Vagina (tissue), 2 donors: ENCODE data around the gene SEC31B. TPM values are rescaled to one million over a fixed set of nuclear protein-coding genes. Genes with fewer than 3 reads are reported as not detected.

ENCODE experiments used
- DNase-seq, 2 donors: peaks; one replicate each; pipeline ENCODE4 v3.0.0-alpha.2; 2017; ENCODE audit errors: extremely low spot score in 2 of 2
- H3K27ac ChIP-seq: fragments of 200-600 bp; sonication (generic); one replicate; pipeline ENCODE4 v1.5.1; 2019
- H3K27me3 ChIP-seq: fragments of 200-600 bp; sonication (generic); one replicate; pipeline ENCODE4 v1.5.1; 2019
- H3K36me3 ChIP-seq, 2 donors: fragments of 200-600 bp; sonication (generic); one replicate each; pipeline ENCODE4 v1.5.1; 2017 to 2019
- H3K4me1 ChIP-seq: fragments of 200-600 bp; sonication (generic); one replicate; pipeline ENCODE4 v1.5.1; 2019
- H3K4me3 ChIP-seq, 2 donors: fragments of 200-600 bp; sonication (generic); 1 replicate in 1 of 2; 2 replicates in 1 of 2; pipeline ENCODE4 v1.5.1; 2016 to 2019
- H3K9me3 ChIP-seq: fragments of 200-600 bp; sonication (generic); one replicate; pipeline ENCODE4 v1.5.1; 2019
- POLR2A ChIP-seq, 2 donors: fragments of 450-650 bp; IDR thresholded peaks; one replicate each; pipeline ENCODE4 v1.6.1; 2017; ENCODE audit warnings: antibody characterized with exemption in 2 of 2, mild to moderate bottlenecking in 2 of 2, moderate library complexity in 2 of 2
- POLR2AphosphoS5 ChIP-seq, 2 donors: sonication (generic); formaldehyde crosslinking; IDR thresholded peaks; one replicate each; pipeline ENCODE4 v1.9.0; 2017; ENCODE audit warnings: antibody characterized with exemption in 2 of 2, mild to moderate bottlenecking in 2 of 2, low read depth in 1 of 2; ENCODE audit not compliant: insufficient read depth in 1 of 2
- intact Hi-C: fragments of 100-400 bp; cut with DNase I; formaldehyde crosslinking; loops from one replicate; pipeline ENCODE4 v1.15.1; 2023
- total RNA-seq: library from RNA; depleted of rRNA; stranded (reverse); fragments of >200 nt; gene quantifications from one replicate; pipeline ENCODE4 v1.2.3, GENCODE V29; 2016
- TF ChIP-seq, protein P1 (sequence below), 3 experiments: fragments of 450-650 bp in 2 of 3; fragments of 200-600 bp in 1 of 3; sonication (generic) in 1 of 3; IDR thresholded peaks; one replicate each; pipeline ENCODE4 v1.5.1; 2017 to 2019; ENCODE audit warnings: antibody characterized with exemption in 3 of 3, mild to moderate bottlenecking in 2 of 3, moderate library complexity in 2 of 3

SEC31B gene
- total RNA-seq, 1 donor from 2014 or later = 6.4 TPM

DNA sequence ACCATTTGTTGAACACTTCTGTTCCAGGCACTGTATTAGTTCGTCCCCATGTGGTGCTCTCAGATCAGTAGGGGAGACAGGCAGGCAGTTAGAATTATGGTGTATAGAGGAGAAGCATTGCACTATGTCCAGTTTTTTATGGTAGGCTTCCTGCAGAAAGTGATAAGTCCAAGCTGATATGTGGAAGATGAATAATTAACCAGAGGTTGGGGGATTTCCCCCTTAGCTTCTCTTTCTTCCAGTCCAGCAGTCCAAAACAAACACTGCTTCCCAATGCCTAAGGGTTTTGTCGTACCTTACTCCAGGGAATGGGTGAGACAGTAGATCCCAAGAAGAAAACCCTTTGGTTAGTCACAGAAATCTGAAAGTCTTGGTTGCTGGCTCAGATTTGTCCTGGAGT lies 35.2 kb upstream of the SEC31B start:
- Histone ChIP-seq H3K27me3 (no peaks in the 10 kb centered on the region), H3K4me1 (no peaks in the 10 kb centered on the region), H3K27ac (no peak overlapping the region), H3K36me3 (peaks cover 0 to 1% of the 10 kb centered on the region in 2 donors), H3K4me3 (no peak overlapping the region), H3K9me3 (no peaks in the 10 kb centered on the region)
- TF ChIP-seq, protein P1, sequence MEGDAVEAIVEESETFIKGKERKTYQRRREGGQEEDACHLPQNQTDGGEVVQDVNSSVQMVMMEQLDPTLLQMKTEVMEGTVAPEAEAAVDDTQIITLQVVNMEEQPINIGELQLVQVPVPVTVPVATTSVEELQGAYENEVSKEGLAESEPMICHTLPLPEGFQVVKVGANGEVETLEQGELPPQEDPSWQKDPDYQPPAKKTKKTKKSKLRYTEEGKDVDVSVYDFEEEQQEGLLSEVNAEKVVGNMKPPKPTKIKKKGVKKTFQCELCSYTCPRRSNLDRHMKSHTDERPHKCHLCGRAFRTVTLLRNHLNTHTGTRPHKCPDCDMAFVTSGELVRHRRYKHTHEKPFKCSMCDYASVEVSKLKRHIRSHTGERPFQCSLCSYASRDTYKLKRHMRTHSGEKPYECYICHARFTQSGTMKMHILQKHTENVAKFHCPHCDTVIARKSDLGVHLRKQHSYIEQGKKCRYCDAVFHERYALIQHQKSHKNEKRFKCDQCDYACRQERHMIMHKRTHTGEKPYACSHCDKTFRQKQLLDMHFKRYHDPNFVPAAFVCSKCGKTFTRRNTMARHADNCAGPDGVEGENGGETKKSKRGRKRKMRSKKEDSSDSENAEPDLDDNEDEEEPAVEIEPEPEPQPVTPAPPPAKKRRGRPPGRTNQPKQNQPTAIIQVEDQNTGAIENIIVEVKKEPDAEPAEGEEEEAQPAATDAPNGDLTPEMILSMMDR (IDR thresholded peaks at IDR 0.05) = no peak
- TF ChIP-seq POLR2AphosphoS5 (IDR thresholded peaks at IDR 0.05; ENCODE audit: insufficient read depth in 1 of 2, low read depth in 1 of 2) (no peak), POLR2A (IDR thresholded peaks at IDR 0.05) (no peak)
- intact Hi-C loops = no loop called here
- DNase-seq = no peak

DNA sequence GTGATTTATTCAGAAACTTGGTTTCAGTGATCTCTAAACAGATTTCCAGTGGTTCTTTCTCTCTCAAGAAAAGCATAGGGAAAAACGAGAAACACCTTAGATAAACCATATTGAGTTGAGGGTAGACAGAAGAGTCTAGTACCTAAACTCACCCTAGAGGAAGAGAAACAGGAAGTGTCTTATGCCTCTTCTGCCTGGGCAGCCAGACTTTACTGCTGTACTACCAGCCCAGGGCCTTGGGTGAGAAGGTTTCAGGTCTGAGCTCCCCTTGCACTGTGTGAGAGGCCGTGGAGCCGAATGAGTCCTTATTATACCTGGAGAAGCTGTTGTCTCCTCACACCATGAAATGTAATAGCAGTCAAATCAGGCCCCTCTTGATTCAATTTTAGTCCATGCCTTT lies 34.3 kb upstream of the SEC31B start:
- Histone ChIP-seq H3K4me3 (no peak overlapping the region), H3K36me3 (peaks cover 0 to 11% of the 10 kb centered on the region in 2 donors), H3K27me3 (no peaks in the 10 kb centered on the region), H3K9me3 (no peaks in the 10 kb centered on the region), H3K27ac (no peak overlapping the region), H3K4me1 (no peaks in the 10 kb centered on the region)
- TF ChIP-seq POLR2AphosphoS5 (IDR thresholded peaks at IDR 0.05; ENCODE audit: insufficient read depth in 1 of 2, low read depth in 1 of 2) (no peak), POLR2A (IDR thresholded peaks at IDR 0.05) (no peak)
- TF ChIP-seq, protein P1 (IDR thresholded peaks at IDR 0.05) = no peak
- intact Hi-C loops = no loop called here
- no peak for DNase-seq

- no peak for DNase-seq
- Histone ChIP-seq H3K36me3 (peaks cover 0 to 31% of the 10 kb centered on the region in 2 donors), H3K27ac (no peak overlapping the region), H3K4me3 (no peak overlapping the region), H3K4me1 (no peaks in the 10 kb centered on the region), H3K27me3 (no peaks in the 10 kb centered on the region), H3K9me3 (no peaks in the 10 kb centered on the region)
- TF ChIP-seq, protein P1 (IDR thresholded peaks at IDR 0.05) = no peak
- TF ChIP-seq POLR2AphosphoS5 (IDR thresholded peaks at IDR 0.05; ENCODE audit: insufficient read depth in 1 of 2, low read depth in 1 of 2) = no peak
- TF ChIP-seq POLR2A (IDR thresholded peaks at IDR 0.05) = no peak
- intact Hi-C loops = loop anchor here (1.0 kb wide), 1 partner anchor 14 kb away; no protein-coding TSS in a partner anchor
These were observed 32.1 kb upstream of the SEC31B start for GRCh38 chr10:100551738-100552137.

- intact Hi-C loops = loop anchor here (1.0 kb wide), 1 partner anchor 14 kb away; no protein-coding TSS in a partner anchor
- H3K4me3 ChIP-seq = no peak overlapping the region
- DNase-seq = no peak
- H3K27me3 ChIP-seq = no peaks in the 10 kb centered on the region
- TF ChIP-seq POLR2A (IDR thresholded peaks at IDR 0.05) = no peak
- TF ChIP-seq POLR2AphosphoS5 (IDR thresholded peaks at IDR 0.05; ENCODE audit: insufficient read depth in 1 of 2, low read depth in 1 of 2) = no peak
- TF ChIP-seq, protein P1 (IDR thresholded peaks at IDR 0.05) = no peak
- no peaks in the 10 kb centered on the region for H3K9me3 ChIP-seq
- H3K4me1 ChIP-seq = no peaks in the 10 kb centered on the region
- peaks cover 0 to 36% of the 10 kb centered on the region in 2 donors for H3K36me3 ChIP-seq
- no peak overlapping the region for H3K27ac ChIP-seq
These were observed 31.5 kb upstream of the SEC31B start for GRCh38 chr10:100551196-100551595.

- TF ChIP-seq POLR2AphosphoS5 (IDR thresholded peaks at IDR 0.05; ENCODE audit: insufficient read depth in 1 of 2, low read depth in 1 of 2) = no peak
- TF ChIP-seq POLR2A (IDR thresholded peaks at IDR 0.05) = no peak
- TF ChIP-seq, protein P1 (IDR thresholded peaks at IDR 0.05) = no peak
- no peak for DNase-seq
- no peaks in the 10 kb centered on the region for H3K9me3 ChIP-seq
- intact Hi-C loops = no loop called here
- no peak overlapping the region for H3K4me3 ChIP-seq
- no peak overlapping the region for H3K27ac ChIP-seq
- H3K4me1 ChIP-seq = no peaks in the 10 kb centered on the region
- no peaks in the 10 kb centered on the region for H3K27me3 ChIP-seq
- H3K36me3 ChIP-seq = peaks cover 0 to 85% of the 10 kb centered on the region in 2 donors
These were observed 25.3 kb upstream of the SEC31B start for GRCh38 chr10:100544950-100545349.
